Glomerular visceral epithelial cell (primary cell): ENCODE measurements around the gene TMEM25.
"Not testable (repeated sequence)": the region's sequence is repeated elsewhere in the genome, so short reads cannot be mapped to it uniquely, and the experiment has no call there.

ENCODE experiments used
- DNase-seq: peaks from one replicate; pipeline ENCODE4 v3.0.0-alpha.2; 2016; ENCODE audit errors: extremely low spot score

TMEM25 gene

GRCh38 chr11:118530683-118531596 is at the start of gene TMEM25:
TSS of gene TMEM25 (plus strand) at chr11:118531192. CDS start at chr11:118531802, 610 bp downstream.
- peak; percentile 39 for DNase-seq

DNA sequence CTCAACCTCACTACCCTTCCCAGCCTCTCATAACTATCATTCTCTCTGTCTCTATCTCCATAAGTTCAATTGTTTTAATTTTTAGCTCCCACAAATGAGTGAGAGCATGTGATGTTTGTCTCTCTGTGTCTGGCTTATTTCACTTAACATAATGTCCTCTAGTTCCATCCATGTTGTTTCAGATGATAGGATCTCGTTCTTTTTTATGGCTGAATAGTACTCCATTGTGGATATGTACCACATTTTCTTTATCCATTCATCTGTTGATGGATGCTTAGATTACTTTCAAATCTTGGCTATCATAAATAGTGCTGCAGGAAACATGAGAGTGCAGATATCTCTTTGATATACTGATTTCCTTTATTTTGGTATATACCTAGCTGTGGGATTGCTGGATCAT is 49.8 kb upstream of the TMEM25 start:
- not testable (repeated sequence) for DNase-seq

DNA sequence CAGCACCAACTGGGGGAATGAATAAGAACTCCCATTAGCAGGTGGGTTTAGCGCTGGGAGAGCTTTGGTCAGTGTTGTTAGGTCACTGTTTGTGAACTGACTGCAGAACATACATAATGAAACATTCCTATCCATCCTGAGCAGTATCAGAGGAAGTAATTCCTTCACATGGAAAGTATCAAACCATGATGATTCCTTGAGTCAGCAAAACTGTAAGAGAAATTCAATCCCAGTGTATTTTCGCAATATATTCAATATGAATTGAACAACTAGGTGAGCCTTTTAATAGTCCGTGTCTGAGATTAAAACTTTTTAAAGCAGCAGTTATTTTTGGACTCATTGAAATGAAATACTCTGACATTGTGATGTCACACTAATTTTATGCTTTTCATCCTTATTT is 46.6 kb upstream of the TMEM25 start:
- DNase-seq = no peak

GRCh38 chr11:118485273-118485672 is 45.7 kb upstream of the TMEM25 start:
- no peak for DNase-seq

DNA sequence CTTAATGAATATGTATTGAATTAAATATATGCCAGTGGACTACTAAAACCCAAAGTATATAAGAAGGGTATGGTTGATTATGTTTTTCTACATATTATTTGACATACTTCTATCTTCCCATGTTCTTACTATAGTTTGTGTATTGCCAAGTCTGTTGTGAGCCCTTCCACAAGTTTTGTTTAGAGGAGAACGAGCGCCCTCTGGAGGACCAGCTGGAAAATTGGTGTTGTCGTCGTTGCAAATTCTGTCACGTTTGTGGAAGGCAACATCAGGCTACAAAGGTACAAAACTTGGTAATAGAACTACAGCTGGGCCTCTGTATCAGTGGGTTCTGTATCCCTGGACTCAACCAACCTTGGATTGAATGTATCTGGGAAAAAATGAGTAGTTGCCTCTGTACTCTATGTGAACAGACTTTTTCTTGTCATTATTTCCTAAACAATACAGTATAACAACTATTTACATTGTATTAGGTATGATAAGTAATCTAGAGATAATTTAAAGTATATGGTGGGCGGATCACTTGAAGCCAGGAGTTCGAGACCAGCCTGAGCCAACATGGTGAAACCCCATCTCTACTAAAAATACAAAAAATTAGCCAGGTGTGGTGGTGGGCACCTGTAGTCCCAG is 42.4 kb upstream of the TMEM25 start:
- DNase-seq = peak; percentile 75

DNA sequence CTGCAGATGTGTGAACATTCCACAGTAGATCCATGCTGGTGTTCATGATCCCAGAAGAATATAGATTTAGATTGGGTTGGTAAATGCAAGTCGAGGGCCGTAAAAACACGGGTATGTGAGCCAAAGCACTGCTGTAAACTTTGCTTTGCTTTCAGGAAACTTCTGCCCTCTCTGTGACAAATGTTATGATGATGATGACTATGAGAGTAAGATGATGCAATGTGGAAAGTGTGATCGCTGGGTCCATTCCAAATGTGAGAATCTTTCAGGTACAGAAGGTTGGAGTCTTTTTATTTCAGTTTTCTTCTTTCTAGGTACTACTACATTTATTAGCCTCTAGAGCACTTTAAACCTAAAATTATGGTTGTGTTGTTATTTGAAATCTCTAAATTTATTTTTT is 40.0 kb upstream of the TMEM25 start:
- DNase-seq = no peak

DNA sequence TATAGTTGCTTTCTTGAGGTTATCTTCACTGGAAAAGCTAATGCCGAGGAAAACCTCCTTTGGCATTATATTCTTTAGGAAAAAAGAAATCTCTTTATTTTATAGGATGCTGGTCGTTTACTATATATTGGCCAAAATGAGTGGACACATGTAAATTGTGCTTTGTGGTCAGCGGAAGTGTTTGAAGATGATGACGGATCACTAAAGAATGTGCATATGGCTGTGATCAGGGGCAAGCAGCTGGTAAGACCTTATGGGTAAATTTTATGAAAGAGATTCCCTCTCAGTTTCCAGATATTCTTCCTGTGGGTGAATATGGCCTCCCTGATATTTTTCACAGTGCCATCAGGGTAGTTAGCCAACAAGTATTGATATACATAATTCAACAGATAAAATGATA is 33.2 kb upstream of the TMEM25 start:
- DNase-seq = peak; percentile 60

DNA sequence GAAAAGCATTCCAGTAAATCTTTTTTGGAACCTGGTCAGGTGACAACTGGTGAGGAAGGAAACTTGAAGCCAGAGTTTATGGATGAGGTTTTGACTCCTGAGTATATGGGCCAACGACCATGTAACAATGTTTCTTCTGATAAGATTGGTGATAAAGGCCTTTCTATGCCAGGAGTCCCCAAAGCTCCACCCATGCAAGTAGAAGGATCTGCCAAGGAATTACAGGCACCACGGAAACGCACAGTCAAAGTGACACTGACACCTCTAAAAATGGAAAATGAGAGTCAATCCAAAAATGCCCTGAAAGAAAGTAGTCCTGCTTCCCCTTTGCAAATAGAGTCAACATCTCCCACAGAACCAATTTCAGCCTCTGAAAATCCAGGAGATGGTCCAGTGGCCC is 27.8 kb upstream of the TMEM25 start:
- DNase-seq = no peak

GRCh38 chr11:118511601-118512000 is 19.4 kb upstream of the TMEM25 start:
- DNase-seq = no peak

GRCh38 chr11:118514103-118514502 is 16.9 kb upstream of the TMEM25 start:
- DNase-seq = no peak

- DNase-seq = no peak
Measured at GRCh38 chr11:118519549-118519948, 11.4 kb upstream of the TMEM25 start.

DNA sequence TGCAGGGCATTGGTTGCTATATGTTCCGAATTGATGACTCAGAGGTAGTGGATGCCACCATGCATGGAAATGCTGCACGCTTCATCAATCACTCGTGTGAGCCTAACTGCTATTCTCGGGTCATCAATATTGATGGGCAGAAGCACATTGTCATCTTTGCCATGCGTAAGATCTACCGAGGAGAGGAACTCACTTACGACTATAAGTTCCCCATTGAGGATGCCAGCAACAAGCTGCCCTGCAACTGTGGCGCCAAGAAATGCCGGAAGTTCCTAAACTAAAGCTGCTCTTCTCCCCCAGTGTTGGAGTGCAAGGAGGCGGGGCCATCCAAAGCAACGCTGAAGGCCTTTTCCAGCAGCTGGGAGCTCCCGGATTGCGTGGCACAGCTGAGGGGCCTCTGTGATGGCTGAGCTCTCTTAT is 9.1 kb upstream of the TMEM25 start:
- DNase-seq = no peak

- peak; percentile 35 for DNase-seq
Measured at GRCh38 chr11:118522571-118523072, 8.4 kb upstream of the TMEM25 start.

- no peak for DNase-seq
Measured at GRCh38 chr11:118524356-118524755, 6.6 kb upstream of the TMEM25 start.

- no peak for DNase-seq
Measured at GRCh38 chr11:118524757-118525470, 6.1 kb upstream of the TMEM25 start.

- DNase-seq = no peak
Measured at GRCh38 chr11:118526688-118527087, 4.3 kb upstream of the TMEM25 start.

GRCh38 chr11:118527109-118527508 is 3.9 kb upstream of the TMEM25 start, which contains the start of gene TTC36:
TSS of gene TTC36 (plus strand) at chr11:118527474. CDS start at chr11:118527495, 21 bp downstream.
- DNase-seq = no peak

- DNase-seq = no peak
Measured at GRCh38 chr11:118528511-118528910, 2.5 kb upstream of the TMEM25 start.

DNA sequence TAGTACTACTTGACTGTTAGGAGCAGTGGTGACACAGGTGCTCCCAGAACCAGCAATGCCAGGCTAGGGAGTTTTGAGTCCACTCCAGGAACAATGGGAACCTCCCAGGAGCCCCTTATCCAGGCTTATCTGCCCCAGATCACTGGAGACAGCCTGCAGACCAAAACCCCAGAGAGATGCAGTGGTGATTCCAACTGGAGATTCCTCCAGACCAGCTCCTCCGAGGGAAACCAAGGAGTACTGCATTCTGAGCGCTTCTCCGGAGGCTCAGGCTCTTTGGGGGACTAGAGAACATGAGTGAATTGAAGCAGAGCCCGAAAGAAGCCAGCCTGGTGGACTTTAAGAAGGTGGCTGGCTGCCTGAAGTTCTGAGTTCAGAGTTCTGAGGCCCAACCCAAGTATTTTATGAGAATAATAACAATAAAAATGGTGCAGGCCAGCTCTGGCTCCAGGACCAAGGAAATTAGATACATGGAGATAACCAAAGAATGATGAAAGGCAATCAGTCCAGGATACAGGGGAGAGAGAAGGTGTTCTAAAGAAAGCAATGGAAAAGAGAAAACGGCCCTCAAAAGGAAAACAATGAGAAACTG is 1.3 kb upstream of the TMEM25 start:
- no peak for DNase-seq

DNA sequence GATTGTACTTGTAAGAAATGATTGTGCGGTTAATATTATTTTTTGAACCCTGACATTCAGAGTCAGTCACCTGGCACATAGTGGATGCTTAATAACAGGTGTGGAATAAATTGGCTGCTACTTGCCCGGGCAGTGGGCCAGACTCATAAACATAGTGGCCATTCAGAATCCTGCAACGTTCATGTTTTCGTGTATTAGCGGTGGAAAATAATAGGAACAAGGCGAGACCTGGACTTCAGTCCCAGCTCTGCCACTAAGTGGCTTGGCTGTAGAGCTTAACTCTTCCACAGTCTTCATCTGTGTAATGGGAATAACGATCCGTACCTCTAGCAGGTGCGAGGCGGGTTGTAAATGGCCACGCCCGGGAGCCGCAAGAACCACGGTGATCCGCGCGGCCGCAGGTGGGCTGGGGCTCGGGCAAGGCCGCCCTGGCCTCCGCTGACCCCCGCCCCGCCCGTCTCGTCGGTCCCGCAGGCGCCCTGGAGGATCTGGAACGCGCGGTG is 761 bp upstream of the TMEM25 start:
- no peak for DNase-seq

- no peak for DNase-seq
Measured at GRCh38 chr11:118531597-118532084, 649 bp downstream of the TMEM25 start.
